Stimulated activated CD4-positive, alpha-beta T cell treated with anti-CD3 and anti-CD28 coated beads, Interleukin-4, amount 100 ng/mL, for 4 hours (primary cell): Measurements from ENCODE around the gene CLNK.
"Not testable (repeated sequence)": the region's sequence is repeated elsewhere in the genome, so short reads cannot be mapped to it uniquely, and the experiment has no call there.

Experiments used
- DNase-seq, 2 experiments: peaks; one replicate each; pipeline ENCODE4 v3.0.0-alpha.2; 2020

The CLNK gene

DNA sequence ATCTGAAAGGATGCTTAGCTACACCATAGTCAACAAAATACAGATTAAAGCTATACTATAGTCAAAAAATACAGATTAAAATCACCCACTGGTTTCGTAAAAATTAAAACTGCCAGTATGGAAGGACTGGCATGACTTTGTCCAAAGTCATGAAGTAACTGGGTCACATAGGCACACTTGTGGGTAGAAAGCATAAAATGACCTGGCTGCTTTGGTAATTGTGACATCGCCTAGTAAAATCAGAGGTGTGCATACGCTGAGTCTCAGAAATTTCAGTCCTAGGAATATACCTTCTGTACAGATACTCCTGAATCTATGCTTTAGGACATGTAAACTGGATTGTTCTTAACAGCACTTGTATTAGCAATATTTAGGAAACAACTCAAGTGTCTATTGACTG is 28.1 kb downstream of the CLNK start:
- no peak for DNase-seq

DNA sequence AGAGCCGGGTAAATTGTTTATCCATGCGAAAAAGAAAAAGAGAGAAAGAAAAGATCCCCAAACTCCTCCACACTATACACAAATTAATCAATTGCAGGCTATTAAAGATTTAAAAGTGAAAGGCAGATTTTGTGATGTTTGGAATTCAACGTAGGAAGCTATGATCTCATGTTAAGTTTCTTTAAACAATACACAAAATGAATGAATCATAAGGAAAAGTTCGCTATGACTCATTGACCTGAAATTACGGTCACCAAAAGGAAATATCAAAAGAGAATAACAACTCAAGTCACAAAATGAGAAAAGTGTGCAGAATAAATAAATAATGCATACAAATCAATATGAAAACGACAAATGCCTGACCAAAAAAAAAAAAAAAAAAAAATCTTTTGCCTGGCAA is 28.6 kb downstream of the CLNK start:
- DNase-seq: no peak

DNA sequence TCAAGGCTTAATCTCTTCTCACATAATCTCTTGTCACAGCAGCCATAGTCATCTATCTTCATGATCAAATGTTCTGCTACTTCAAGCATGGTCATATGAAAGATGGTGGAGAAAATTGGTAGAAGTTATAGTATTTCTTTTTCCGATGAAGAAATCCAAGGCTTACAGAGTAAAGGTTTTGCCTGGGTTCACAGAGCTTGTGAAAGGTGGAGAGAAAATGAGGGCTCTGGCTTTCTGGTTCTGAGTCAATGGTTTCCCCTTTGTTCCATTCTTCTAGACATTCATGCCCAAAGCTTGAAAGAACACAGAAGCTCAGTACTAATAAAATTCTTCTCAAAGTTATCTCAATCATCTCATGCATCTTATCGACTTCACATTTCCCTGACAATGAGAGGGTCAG is 36.1 kb downstream of the CLNK start:
- DNase-seq: no peak

DNA sequence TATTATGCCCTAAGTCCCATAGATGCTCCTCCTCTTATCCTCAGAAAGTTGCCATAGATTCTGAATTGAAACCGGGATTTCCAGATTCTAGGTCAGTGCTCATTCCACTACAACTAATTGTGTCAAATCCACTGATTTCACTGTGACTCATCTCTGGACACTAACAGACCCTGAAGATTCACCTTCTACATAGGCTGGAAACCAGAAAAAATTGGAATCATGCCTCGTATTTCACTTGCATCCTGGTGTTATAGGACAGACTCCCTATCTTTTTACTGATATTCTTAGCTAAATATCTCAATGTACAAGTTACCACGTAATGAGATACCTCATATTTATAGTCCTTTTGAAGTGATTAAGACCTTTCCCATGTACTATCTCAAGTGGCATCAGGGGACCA is 36.7 kb downstream of the CLNK start:
- no peak for DNase-seq

DNA sequence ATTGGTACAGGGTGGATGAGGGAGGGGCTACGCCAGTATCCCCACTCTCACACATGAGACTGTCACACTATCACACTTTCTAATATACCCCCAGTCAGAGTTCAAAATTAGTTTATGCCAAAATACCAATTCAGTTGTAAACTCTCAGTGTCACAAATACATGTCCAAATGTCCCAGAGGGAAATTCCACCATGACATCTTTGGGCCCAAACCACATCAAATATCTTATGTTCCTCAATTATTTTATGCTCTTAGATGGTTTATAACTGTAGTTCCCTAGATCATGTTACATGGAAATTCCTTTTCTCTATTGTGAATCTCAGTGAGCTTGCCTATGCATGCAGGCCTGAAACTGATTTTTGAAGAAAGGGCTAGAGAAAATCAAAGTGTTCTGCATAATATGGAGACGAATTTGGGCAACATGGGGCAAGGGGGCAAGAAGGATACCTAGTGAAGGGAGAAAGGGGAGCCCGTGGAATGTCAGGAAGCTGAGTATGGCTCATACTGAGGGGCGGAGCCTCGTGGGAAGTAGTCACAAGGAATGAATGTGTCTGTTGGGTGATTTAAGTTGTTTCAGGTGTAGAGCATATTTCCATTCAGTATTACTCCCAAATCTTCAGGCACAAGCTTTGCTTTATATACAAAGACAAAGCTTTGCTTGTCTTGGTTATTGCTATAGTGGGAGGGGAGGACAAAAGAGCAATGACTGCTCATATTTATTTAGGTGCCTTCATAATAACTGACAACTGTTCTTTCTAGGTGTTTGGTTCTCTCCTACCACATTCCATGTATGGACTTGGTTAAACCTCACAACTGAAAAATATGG is 40.8 kb downstream of the CLNK start:
- no peak for DNase-seq

DNA sequence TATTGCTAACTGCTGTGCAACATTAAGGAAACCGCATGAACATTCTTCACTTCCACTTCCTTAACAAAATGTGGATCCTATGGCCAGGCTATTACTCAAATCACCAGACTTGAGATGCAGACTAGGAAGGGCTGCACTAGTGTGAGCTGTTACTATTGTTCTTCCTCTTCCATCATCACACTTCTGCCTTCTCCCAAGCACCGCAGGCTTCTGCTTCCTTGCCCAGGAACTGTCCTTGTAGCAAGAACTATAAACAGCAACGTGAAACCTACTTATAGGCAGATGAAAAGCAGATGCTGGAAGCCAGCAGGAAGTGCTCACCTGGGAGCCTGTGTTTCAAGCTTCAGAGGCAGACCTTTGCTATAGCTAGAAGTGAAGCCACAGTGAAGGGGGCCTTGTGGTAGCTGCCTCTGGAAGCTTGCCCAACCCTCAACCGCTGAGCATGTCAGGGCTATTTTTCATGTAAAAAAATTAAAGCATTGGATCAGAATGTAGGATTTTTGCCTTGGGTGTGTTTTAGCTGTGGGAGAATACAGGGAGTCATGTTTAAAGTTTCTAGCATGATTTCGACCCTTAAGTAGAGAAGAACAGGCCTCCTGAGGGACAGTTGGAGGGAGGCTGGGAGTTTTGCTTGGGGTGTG is 43.9 kb downstream of the CLNK start:
- no peak for DNase-seq

DNA sequence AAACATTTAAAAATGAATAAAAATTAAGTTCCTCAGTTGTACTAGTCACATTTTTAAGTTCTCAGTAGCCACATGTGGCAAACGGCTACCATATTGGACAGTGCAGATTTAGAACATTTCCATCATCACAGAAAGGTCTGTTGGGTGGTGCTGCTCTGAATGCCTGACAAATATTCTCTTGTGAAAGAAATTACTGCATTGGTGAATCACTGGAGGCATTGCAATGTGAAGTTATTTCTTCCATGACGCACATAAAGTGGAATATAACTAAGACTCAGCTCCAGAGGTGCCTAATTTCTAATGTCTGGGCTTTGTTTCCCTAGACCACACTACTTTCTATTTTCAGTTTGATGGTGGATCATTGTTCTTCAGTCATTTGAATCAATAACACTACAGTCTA is 44.9 kb downstream of the CLNK start:
- no peak for DNase-seq

DNA sequence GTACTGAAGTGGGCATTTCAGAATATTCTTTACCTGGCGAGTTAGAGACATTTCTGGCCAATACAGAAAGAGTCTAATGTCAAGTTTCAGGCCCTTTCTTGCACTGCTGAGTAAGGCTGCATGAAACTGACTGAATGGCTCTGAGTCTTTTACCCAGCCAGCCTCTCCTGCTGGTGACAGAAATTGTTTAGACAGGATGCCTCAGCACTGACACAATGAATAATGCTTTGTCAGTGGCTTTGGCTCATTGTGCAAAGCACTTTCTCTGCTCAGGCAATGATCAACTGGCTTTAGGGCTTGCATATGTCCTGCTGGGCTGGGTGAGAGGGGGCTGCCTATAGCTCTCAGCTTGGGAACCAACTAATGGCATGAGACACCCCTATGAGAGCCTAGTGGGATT is 45.5 kb downstream of the CLNK start:
- DNase-seq: no peak

DNA sequence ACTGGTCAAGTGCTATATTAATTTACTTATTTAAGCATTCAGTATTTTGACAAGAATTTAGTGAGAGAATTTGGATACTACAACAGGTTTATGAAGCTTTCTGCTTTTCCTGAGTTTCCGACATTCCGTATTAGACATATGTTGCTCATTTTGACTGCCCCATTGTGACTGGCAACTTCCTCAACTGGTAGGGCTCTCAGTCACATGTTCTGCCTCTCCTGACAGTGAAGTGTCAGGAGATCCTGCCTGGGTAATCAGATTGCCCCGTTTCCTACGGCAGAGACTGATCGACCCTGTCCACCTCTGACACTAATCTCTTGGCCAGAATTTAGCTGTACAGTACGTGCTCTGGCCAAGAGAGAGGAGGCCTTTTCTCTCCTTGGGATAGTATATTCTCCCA is 49.5 kb downstream of the CLNK start:
- DNase-seq: no peak

DNA sequence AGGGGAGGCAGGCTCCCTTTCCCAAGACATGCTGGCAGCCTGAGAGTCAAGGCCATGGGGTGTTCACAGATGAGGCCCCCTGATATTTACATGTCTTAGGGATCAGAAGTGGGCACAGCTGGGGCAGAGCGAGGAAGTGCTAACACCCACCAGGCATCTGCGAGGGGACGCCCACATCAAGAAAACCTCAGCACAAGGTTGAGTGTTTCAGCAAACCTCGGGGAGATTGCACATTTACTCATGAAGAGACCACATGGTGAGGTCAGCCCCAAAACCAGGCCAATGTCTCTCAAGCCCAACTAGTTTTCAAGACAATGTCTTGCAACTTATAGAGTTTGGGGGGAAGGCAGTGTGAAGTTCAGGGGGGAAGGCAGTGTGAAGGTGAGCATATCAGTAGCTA is 55.2 kb downstream of the CLNK start:
- DNase-seq: no peak

DNA sequence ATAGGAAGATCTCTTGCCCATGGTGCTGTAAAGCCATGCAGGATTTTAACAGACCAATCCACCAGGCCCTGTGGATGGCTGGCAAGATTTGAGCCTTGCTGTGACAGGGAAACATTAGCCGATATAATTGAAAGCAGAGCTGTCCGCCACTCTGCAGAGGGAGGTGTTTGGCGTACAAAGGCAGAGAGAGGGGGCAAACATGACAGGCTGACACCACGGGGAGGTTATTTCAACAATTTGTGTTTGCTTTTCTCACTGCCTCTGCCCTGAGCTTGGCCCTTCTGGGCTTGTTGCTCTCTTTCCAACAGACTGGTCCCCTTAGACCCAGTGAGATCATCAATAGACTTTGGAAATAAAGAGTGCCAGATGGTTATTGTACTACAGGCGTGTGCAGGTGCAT is 59.4 kb downstream of the CLNK start:
- no peak for DNase-seq

DNA sequence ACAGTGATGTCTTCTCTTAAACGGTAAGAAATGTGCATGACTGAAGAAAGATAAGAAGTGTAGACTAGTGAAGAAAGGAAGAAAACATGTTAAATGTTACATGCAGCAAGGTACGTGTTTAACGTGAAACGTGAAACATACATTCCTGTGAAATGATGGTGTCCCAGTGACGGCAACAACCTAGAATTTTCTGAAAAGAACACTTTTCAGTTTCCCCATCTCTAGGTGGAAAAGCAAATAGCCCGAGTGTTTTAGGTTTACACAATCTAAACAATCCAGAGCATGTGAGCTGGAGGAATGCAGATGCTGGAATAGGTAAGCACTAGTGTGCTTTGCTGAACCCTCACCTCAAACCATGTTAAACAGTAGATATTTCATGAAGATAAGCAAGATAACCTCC is 60.7 kb downstream of the CLNK start:
- DNase-seq: no peak

DNA sequence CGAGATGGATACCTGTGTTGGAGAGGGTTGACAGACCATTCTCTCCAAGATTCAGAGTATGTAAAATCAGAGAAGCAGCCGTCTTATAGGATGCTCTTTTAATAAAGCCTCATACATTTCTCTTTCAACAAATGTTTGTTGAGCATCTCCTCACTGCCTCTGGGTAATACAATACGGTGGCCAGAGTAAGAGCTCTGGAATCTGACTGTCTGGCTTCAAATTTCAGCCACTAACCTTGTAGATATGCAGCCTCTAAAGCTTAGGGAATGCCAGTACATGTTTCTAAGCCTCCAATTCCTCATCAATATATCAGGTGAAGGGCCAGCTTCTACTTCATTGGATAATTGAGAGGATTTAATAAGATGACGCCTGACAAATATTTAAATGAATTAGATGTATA is 61.3 kb downstream of the CLNK start:
- no peak for DNase-seq

DNA sequence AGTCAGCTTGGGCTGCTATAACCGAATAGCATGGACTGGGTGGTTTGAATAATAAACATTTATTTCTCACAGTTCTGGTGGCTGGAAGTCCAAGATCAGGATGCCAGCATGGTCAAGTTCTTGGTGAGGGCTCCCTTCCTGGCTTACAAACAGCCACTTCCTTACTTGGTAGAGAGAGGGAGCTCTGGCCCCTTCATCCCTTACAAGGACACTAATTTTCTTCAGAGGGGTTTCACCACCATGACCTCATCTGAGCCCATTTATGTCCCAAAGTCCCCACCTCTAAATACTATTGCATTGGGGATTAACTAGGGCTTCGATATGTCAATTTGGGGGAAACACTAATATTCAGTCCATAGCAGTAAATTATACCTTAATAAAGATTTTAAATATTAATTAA is 61.8 kb downstream of the CLNK start:
- DNase-seq: no peak

DNA sequence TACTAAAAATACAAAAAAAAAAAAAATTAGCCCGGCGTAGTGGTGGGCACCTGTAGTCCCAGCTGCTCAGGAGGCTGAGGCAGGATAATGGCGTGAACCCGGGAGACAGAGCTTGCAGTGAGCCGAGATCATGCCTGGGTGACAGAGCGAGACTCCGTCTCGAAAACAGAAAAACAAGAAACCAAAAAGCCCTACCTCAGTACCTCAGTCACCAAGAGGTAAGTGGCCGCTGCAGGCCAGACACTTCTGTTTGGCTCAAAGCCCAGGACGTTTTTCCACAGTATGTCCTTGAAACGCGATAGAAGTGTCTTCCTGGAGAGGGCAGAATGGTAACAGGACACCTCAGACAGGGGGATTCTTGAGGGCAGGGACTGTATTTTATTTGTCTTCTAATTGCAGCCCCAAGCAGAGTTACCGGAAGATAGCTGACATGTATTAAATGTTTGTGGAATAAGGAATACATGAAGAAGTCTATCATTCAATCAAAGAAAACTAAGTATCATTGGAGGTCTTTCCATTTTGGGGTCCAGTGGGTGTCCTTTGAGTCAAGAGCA is 63.6 kb downstream of the CLNK start:
- no peak for DNase-seq

DNA sequence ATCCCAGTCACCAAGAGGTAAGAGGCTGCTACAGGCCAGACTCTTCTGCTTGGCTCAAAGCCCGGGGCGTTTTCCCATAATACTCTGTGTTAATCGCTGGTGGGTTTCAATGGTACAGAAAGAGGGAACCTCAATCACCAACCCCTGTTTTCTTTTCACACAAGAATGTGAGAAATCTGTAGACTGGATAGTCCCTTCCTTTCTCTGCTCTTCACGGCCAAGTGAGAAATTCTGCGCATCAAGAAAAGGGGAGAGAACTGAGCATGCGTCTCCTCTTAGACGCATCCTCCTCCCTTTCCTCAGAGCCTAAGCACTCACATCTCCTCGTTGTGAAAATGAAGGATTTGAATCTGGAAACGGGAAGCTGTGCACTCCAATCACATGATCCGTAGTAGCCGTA is 64.7 kb downstream of the CLNK start:
- DNase-seq: no peak

DNA sequence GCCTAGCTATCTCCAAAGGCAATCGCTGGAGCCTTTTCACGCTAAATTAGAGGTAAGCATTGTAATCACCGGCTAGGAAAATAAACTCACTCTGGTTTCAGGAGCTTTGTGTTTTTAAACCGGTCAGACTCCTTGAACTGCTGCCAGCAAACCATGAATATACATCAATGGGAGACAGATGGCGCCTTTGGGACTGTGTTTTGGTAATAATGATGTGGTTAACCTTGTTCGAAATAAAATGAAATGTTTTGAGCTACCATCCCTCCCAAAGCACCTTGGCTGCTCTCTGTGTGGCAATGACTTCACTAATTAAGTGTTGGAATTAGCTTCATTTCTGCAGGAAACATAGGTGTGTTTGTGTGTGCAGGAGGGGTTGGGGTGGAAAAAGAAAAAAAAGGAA is 65.3 kb downstream of the CLNK start:
- no peak for DNase-seq

DNA sequence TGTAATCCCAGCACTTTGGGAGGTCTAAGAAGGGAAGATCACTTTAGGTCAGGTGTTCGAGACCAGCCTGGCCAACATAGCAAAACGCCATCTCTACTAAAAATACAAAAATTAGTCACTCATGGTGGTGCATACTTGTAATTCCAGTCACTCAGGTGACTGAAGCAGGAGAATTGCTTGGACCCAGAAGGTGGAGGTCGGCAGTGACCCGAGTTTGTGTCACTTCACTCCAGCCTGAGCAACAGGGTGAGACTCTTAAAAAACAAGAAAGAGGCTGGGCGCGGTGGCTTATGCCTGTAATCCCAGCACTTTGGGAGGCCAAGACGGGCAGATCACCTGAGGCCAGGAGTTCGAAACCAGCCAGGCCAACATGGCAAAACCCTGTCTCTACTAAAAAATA is 69.6 kb downstream of the CLNK start:
- DNase-seq: not testable (repeated sequence)

DNA sequence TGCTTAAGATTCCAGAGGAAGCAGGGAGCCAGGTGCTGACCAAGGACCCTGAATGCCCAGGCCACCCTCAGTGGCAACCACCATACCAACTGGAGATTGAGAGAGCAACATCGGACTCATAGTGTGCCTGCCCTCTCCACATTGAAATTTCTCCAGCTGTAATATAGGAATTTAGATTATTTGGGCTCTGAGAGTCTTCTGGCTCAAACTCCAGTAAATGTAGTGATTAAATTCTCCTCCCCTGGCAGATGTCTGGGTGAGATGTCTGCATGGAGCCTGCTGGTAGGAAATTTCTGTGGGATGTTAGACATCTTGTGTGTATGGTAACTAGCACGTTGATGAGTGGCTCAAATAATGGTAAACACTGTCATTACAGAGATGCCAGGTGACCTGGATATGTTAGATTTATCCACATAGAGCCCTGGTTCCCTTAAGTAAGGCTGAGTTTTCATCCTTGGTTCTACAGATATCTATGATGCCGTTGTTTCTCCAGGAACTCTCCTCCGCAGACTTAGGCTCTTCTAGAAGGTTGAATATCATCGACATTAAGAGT is 70.6 kb downstream of the CLNK start:
- DNase-seq: no peak

DNA sequence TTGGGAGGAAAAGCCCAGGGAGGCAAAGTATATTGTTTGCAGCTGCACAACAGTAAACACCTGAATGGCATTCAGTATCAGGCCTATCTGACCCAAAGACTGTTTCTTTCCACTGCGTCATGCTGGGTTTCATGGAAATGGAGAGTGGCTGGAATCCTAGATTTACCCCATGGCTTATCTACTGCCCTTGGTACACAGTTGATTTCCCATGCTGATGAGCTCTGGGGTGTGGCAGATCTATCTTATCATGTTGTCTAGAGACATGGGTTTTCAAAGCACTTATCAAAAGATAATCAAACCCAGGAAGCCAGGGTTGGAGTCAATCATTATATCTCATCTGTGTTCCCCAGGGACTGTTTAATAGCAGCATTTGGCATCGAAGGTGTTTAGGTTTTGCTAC is 72.1 kb downstream of the CLNK start:
- DNase-seq: no peak

DNA sequence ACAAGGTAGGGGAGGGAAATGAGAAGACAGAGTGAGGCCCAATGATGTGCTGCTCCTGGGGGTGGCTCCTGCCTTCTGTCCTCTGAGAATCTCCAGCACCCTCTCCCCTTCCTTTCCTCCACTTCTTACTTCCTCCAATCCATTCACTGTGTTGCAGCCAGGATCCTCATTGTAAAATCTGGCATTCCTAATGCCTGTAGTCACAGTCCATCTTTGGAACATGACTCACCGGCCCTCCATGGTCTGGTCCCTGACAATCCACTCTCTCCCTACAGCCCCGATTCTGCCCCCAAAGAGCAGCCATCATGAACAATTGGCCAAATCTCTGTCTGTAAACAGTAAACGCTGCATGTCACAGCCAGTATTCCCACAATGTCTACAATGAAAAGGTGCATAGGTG is 72.9 kb downstream of the CLNK start:
- DNase-seq: no peak

DNA sequence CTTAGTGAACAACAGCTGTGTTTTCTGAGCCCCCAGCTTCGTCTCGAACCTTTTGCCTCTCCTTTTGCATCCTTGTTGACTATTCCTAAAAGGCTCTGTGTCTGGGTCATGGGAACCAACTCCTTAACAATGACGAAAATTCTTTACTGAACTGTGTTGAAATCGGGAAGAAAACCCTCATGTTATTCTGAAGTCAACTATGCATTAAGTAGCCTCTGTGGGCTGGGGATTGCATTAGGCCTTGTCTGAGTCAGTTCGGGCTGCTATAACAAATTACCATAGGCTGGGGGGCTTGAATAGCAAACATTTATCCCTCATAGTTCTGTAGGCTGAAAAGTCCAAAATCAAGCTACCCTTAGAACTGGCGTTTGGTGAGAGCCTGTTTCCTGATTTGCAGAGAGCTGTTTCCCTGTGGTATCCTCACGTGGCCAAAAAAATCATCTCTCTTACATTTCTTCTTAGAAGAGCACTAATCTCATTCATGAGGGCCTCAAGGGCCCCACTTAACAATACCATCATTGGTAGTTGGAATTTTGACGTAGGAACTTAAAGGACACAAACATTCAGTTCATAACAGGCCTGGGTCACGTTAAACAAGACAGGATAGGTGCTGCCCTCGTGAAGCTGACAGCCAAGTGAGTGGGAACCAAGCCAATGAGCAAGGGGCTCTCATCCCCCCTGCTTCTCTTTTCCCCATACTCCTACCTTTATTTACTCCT is 75.9 kb downstream of the CLNK start:
- DNase-seq: no peak

DNA sequence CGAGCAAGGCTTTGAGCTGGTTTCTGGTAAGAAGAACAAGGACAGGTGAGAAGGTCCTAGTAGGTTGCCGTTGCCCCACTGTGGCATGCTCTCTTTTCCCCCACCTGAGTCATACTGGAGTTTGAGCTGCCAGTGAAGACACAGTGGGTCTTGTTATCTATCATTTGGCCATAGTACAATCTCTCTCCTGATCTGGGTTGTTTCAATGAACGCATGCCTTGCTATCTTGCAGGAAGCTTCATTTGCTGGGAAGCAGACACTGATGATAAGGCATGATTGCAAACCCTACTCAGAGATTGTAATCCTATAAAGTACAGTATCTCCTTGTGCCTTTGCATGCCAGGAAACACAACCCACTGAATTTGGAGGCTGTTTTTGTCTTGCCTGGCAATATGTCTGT is 77.4 kb downstream of the CLNK start:
- no peak for DNase-seq
